COLO829 (cell line): ENCODE data around the gene CCNA1.

Experiments
- DNase-seq: peaks from one replicate; pipeline ENCODE4 v3.0.0; 2012; ENCODE audit warnings: low spot score

CCNA1 gene

DNA sequence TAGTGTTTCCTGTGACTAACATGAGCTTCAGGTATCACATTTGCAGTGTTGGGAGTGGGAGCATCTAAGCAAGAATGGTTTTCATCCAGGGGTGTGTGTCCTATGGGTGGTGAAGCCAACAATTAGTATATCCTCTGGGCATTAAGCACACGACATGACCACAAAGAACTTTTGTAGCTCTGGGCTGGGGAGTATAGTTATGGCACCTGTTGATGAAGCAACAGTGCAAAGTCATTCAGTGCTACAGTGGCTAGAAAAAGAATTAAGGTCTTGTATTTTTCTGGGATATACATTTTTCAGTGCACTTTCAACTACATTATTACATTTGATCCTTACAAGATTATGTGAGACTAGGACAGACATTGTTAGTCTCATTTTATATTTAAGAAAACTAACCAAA lies 21.8 kb downstream of the CCNA1 start:
- no peak for DNase-seq

DNA sequence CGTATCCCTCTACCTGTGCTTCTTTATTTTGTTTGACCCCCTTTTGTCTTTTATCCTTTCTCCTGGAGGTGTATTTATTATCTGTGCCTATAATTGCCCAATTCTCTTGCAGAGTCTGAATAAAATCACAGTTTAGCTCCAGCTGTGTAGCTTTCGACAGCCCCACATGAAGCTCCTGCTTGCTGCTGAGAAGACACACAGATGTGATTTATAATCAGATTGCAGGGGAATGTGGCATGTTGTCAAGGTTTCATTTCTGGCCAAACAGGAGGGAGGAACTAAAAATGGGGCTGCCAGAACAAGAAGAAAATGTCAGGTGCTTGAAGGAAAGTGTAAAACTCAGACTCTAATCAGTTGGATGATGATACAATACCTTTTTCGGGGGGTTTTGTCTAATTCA lies 22.7 kb downstream of the CCNA1 start:
- no peak for DNase-seq

DNA sequence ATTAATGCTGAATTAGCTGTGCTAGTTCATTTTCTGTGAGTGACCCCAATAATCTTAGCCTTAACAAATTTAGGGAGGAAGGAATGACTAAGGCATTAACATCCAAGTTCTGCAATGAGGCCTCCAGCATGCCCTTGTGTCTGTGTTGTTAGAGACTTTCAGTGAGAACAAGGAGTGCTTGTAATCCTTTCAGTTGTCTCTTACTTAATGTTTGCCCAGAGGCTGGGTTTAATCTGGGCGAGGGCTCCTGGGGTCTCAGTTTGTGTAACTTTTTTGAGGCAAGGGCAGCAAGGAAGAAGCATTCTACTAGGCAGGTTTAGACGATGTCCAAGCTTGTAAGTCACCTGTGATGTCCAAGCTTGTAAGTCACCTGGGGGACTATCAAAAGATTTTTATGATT lies 24.3 kb downstream of the CCNA1 start:
- no peak for DNase-seq

DNA sequence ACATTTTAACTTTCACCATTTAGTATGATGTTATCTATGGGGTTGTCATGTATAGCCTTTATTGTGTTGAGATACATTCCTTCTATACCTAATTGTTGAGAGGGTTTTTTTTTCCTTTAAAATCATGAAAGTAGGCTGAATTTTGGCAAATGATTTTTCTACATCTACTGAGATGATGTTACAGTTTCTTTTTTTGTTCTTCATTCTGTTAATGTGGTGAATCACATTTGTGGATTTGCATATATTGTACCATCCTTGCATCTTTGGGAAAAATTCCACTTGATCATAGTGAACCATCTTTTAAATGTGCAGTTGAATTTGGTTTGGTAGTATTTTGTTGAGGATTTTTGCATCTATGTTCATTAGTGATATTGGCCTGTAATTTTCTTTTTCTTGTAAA lies 29.2 kb downstream of the CCNA1 start:
- no peak for DNase-seq

DNA sequence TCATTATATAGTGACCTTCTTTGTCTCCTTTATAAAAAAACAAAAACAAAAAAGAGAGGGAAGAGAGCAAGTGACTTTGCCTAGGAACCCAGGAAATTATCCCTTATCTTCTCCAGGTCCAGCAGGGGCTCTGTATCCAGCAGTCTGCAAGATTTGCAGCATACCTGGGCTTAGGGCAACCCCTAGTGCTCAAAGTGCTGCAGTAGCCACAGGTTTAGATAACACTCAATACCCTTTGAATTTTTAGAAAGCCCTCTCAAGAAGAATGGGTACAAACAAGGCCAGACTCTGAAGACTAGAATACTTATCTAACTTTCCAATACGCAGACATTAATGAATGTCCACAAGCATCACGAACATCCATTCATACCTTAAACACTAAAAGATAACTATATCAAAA lies 43.2 kb downstream of the CCNA1 start:
- DNase-seq, result no peak

DNA sequence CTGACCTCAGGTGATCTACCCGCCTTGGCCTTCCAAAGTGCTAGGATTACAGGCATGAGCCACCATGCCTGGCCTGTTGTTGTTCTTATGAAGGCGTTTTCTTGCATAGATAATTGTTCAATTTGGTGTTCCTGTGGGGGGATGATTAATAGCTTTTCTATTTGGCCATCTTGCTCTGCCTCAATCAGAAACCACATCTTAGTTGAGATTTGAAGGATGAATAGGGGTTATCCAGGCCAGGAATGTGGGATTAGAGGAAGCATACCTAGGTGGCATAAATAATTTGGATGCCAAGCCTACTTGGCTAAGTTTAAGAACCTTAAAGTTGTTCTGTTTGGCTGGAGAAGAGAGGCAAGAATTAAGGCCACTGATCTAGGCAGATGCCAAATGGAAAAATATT lies 44.4 kb downstream of the CCNA1 start:
- no peak for DNase-seq

DNA sequence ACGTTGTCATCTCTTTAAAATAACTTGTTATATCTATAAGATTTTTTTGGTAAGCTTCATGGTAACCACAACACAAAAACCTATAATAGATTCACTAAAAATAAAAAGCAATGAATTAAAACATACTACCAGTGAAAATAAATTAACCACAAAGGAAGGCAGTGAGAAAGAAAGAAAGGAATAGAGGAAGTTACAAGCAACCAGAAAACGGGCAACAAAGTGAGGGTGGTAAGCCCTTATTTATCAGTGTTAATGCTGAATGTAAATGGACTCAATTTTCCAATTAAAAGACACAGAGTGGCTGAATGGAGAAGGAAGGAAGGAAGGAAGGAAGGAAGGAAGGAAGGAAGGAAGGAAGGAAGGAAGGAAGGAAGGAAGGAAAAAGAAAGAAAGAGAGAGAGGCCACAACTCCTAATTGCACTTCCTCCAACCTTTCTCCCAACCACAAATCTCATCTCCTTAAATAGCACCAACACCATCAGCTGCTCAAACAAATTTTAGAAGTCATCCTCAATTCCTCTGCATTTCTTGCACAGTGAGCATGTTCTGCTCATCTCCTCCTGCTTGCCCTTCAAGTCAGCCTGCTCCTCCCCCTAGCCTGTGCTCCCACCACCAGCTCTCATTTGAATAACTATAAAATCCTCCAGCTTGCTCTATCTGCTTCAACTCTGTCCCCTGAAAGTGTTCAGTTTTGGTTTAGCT lies 48.6 kb downstream of the CCNA1 start:
- no peak for DNase-seq

DNA sequence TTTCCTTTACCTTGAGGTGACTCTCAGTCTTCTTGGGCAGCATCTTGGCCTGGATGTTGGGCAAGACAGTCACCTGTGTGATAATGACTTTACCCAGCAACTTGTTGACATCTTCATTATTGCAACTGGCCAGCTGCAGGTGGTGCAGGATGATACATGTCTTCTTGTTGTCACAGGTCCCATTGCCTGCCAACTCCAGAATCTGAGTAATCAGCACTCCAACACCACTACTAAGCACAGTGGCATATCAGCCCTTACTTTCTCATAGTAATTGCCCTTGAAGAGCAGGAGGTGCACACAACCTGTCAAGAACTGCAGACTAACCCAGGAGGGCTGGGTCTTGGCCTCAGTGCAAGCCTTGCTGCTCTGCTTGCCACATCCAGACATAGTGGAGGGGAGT lies 57.8 kb downstream of the CCNA1 start:
- DNase-seq, result no peak
